GM21515 (cell line): ENCODE data around the gene ZGPAT.

Source experiments
- ATAC-seq: cut with Tn5 transposase; IDR thresholded peaks from one replicate; pipeline ENCODE4 v1.9.1; 2021; ENCODE audit not compliant: unreplicated experiment

The ZGPAT gene

DNA sequence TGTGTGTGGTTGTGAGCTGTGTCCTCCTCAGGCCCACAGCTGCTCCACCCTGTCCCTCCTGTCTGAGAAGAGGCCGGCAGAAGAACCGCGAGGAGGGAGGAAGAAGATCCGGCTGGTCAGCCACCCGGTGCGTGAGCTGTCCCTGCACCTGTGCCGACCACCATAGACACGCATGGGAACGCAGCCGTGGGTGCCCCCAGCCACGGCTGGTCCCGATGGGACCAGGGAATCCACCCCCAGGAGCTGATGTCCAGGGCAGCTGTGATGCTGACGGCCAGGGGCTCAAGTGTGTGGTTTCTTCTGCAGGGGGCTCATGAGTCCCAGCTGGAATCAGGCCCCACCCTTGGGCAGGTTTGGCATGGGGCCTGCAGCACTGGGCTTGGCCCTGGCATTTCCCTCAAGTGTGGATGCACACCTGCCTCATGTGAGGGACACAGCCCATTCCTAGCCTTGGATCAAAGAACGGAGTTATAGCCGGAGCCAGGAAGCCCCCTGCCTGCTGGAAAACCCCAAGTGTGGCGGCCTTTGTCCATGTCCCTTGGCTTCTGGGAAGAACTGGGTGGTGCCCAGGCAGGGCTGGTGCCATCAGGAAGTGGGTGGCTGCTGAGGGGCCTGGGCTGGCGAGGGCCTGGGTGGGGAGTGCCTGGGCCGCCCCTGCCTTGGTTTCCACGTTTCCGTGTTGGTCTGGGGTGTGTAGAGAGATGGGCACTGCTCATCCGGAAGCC is 16.0 kb upstream of the ZGPAT start:
- ATAC-seq = no peak

DNA sequence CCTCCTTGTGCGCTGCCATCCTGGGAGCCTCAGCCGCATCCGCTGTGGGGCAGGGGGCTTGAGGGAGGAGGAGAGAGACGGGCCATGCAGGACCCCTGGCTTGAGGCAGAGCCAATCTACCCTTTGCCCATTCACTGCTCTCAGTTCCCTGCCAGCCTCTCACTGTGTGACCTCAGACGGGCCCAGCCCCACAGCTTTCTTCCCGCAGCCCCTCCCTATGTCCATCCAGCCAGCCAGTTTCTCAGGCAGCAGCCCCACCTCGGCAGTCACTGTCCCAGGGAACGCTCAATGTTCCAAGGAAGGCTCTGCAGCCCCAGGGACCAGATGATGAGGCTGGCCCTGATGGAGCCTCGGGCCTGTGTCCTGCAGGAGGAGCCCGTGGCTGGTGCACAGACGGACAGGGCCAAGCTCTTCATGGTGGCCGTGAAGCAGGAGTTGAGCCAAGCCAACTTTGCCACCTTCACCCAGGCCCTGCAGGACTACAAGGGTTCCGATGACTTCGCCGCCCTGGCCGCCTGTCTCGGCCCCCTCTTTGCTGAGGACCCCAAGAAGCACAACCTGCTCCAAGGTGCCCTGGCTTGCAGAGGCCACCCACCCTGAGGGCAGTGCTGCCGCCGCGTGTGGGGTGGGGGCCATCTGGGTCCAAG is 15.3 kb upstream of the ZGPAT start:
- no peak for ATAC-seq

DNA sequence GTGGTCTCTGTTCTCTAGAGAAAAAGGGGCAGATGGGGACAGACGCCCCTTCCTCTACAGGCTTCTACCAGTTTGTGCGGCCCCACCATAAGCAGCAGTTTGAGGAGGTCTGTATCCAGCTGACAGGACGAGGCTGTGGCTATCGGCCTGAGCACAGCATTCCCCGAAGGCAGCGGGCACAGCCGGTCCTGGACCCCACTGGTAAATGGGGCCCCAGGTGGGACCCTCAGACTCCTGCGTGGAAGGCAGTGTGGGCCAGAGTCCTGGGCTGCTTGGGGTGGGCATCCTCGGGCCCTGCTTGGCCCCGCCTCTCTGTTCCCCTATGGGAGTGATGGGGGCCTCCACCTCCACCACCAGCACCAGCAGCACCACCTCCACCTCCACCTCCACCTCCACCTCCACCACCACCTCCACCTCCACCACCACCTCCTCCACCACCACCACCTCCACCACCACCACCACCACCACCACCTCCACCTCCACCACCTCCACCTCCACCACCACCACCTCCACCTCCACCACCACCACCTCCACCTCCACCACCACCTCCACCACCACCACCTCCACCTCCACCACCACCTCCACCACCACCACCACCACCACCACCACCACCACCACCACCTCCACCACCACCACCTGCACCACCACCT is 14.6 kb upstream of the ZGPAT start:
- no peak for ATAC-seq

DNA sequence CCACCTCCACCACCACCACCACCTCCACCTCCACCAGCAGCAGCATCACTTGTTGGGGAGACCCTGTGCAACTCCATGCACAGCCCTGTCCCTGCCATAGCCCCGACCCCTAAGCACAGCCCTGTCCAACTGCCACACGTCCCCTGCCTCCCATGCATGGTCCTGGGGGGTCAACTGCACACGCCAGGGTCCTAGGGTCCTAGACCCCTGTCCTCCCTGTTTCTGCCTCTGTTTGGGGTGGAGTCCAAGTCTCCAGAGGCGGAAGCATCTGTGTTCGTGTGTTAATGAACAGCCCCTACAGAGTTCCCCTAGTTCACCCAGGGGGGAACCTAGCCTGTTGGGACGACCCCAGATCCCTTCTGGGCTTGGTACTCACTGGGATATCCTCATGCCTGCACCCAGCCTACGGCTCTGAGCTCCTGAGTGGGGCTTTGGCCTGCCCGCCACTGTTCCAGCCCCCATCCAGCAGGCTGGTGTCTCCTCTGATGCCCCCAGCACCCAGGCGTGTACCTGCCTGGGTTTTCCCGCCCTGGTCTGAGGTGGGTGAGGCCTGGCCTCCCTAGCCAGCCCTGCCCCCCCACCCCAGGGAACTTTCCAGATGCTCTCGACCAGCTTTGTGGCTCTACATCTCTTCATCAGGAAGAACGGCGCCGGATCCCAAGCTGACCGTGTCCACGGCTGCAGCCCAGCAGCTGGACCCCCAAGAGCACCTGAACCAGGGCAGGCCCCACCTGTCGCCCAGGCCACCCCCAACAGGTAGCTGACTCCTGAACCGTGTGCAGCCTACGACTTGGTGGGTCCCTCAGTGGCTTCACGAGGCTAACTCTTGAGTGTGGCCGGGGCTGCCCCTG is 13.9 kb upstream of the ZGPAT start:
- ATAC-seq = no peak

DNA sequence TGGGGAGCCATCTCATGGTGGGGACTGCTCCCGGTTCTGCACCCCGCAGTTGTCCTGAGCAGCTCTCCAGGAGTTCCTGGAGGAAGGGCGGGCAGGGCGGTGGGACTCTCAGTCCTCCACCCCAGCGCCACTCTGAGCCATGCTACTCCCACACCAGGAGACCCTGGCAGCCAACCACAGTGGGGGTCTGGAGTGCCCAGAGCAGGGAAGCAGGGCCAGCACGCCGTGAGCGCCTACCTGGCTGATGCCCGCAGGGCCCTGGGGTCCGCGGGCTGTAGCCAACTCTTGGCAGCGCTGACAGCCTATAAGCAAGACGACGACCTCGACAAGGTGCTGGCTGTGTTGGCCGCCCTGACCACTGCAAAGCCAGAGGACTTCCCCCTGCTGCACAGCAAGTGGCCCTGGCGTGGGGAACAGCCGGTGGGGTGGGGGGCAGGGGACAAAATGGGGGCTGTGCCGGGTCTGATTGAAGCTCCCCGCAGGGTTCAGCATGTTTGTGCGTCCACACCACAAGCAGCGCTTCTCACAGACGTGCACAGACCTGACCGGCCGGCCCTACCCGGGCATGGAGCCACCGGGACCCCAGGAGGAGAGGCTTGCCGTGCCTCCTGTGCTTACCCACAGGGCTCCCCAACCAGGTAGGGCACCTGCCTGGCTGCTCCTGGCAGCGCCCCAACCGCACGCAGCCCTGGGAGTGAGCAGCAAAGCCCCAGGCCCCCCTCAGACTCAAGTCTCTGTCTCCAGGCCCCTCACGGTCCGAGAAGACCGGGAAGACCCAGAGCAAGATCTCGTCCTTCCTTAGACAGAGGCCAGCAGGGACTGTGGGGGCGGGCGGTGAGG is 13.0 kb upstream of the ZGPAT start:
- ATAC-seq = no peak

DNA sequence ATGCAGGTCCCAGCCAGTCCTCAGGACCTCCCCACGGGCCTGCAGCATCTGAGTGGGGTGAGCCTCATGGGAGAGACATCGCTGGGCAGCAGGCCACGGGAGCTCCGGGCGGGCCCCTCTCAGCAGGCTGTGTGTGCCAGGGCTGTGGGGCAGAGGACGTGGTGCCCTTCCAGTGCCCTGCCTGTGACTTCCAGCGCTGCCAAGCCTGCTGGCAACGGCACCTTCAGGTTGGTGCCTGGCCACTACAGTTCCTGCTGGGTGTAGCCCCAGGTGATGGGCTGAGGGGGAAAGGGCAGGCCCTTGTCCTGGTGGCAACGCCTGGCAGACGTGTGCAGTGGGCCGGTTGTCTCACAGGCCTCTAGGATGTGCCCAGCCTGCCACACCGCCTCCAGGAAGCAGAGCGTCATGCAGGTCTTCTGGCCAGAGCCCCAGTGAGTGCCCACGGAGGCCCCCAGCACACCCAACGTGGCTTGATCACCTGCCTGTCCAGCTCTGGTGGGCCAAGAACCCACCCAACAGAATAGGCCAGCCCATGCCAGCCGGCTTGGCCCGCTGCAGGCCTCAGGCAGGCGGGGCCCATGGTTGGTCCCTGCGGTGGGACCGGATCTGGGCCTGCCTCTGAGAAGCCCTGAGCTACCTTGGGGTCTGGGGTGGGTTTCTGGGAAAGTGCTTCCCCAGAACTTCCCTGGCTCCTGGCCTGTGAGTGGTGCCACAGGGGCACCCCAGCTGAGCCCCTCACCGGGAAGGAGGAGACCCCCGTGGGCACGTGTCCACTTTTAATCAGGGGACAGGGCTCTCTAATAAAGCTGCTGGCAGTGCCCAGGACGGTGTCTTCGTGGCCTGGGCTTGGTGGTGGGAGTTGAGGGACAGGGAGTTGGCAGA is 12.2 kb upstream of the ZGPAT start:
- ATAC-seq = no peak

DNA sequence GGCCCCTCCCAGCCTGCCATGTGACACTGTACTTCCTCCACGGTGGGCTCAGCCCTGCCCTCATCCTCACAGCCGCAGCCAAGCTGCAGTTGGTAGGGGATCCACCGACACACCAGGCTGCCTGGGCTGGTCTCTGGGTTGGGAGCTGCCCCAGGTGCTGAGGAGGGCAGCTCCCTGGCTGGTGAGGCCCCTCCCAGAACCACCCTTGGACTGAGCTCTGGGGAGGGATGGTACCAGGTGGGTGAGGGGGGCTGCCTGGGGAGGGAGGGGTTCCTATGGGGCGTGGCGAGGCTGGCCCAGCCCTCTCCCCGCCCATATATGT is 11.6 kb upstream of the ZGPAT start:
- ATAC-seq = no peak

DNA sequence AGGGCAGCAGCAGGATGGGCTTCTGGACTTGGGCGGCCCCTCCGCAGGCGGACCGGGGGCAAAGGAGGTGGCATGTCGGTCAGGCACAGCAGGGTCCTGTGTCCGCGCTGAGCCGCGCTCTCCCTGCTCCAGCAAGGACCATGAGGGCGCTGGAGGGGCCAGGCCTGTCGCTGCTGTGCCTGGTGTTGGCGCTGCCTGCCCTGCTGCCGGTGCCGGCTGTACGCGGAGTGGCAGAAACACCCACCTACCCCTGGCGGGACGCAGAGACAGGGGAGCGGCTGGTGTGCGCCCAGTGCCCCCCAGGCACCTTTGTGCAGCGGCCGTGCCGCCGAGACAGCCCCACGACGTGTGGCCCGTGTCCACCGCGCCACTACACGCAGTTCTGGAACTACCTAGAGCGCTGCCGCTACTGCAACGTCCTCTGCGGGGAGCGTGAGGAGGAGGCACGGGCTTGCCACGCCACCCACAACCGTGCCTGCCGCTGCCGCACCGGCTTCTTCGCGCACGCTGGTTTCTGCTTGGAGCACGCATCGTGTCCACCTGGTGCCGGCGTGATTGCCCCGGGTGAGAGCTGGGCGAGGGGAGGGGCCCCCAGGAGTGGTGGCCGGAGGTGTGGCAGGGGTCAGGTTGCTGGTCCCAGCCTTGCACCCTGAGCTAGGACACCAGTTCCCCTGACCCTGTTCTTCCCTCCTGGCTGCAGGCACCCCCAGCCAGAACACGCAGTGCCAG is 11.0 kb upstream of the ZGPAT start, which contains the start of gene TNFRSF6B:
TSS of gene TNFRSF6B (plus strand) at position 25 of the 729 bp plus-strand sequence. CDS start at position 141, 116 bp downstream.
- ATAC-seq = no peak

DNA sequence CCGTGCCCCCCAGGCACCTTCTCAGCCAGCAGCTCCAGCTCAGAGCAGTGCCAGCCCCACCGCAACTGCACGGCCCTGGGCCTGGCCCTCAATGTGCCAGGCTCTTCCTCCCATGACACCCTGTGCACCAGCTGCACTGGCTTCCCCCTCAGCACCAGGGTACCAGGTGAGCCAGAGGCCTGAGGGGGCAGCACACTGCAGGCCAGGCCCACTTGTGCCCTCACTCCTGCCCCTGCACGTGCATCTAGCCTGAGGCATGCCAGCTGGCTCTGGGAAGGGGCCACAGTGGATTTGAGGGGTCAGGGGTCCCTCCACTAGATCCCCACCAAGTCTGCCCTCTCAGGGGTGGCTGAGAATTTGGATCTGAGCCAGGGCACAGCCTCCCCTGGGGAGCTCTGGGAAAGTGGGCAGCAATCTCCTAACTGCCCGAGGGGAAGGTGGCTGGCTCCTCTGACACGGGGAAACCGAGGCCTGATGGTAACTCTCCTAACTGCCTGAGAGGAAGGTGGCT is 10.4 kb upstream of the ZGPAT start:
- ATAC-seq = no peak

DNA sequence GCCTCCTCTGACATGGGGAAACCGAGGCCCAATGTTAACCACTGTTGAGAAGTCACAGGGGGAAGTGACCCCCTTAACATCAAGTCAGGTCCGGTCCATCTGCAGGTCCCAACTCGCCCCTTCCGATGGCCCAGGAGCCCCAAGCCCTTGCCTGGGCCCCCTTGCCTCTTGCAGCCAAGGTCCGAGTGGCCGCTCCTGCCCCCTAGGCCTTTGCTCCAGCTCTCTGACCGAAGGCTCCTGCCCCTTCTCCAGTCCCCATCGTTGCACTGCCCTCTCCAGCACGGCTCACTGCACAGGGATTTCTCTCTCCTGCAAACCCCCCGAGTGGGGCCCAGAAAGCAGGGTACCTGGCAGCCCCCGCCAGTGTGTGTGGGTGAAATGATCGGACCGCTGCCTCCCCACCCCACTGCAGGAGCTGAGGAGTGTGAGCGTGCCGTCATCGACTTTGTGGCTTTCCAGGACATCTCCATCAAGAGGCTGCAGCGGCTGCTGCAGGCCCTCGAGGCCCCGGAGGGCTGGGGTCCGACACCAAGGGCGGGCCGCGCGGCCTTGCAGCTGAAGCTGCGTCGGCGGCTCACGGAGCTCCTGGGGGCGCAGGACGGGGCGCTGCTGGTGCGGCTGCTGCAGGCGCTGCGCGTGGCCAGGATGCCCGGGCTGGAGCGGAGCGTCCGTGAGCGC is 9.8 kb upstream of the ZGPAT start:
- ATAC-seq = no peak

DNA sequence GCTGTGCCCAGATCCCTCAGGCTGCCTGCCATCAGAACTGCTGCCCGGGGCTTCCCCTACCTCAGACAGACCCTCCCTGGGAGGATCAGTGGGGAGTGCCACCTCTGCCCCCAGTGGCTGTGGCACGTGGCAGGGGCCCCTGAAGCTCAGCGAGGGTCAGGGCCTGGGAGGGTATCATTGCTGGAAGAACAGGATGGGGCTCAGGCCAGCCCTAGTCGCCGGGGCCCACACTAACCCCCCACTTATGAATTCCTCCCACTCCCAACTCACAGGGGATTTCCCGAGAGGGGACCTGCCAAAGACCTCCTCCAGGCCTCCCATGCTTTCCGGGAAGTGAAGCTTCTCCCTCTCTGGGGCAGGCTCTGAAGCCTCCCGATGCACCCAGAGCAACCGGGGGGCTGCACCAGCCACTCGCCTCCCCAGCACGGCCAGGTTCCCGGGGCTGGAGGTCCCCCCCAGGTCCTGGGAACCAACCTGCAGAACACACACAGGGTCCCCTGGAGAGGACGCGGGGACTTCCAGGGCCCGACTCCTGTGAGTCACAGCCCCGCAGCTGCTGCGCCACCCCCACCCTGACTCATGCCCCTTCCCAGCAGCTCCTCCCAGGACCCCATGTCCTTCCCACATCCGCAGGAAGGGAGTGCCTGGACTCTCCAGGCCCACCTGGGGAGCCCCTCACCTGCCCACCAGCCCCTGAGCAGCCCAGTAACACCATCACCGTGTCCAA is 8.9 kb upstream of the ZGPAT start:
- no peak for ATAC-seq

DNA sequence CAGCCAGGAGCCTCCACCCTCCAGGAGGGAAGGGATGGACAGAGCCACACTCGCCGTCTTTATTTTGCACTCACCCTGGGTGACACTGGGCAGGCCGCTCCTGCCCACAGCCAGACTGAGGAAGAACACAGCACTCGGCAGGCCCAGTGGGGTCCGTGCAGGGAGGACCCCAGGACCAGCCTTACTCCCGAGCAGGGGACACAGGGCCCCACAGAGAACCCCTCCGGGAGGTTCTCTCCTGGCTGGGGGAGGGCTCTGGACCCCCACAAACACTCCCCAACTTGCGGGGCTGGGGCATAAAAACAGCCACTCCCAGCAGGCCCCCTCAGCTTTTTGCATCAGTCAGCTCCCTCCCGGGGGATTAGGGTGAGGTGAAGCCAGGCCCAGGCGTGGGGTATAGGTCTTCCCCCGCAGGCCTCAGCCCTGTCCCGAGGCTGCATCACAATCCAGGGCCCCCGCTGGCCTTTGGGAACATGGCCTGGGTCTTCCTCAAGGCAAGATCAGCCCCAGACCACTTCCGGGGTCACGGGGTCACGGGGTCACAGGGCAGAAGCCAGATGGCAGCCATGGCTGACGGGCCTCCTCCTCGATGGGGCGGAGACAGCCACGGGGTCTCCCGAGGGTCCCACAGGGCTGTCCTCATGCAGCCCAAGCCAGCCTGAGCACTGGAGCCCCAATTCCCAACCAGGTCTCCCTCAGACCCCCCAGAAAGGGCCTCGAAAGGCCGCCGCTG is 8.2 kb upstream of the ZGPAT start:
- ATAC-seq = no peak

DNA sequence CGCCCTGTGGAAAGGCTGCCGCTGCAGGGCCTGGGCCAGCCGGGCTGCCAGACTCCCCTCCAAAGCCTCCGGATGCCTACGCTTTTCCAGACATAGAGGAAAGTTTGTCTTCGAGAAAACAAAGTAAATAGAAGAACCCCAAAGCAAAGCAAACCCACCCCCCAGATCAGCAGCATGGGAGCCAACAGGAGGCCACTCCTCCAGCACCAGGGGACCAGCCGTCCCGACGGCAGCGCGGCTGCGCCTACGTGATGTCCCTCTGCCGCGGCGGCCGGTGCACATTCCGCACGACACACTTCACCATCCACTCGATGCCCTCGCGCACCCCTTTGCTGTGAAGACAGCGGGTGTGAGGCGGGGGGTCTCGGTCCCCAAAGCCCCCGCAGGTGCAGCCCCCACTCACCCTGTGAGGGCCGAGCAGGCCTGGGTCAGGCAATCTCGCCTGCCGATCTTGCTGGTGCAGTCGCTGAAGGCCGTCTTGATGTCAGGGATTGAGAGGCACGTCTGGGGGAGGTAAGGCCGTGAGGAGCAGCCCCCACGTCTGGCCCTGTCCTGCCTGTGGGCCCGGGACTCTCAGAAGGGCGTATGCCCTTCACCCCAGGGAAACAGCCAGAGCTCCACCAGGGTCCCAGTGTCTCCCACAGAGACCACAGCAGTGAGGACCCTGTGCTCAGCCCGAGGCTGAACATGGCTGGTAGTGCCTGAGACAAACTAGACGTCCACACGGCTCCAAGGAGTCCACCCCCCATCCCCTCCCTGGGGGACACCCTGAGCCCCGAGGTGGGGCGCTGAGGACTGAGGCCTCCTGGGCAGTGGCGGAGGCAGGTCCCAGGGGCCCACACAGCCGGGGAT is 7.4 kb upstream of the ZGPAT start:
- ATAC-seq = no peak

DNA sequence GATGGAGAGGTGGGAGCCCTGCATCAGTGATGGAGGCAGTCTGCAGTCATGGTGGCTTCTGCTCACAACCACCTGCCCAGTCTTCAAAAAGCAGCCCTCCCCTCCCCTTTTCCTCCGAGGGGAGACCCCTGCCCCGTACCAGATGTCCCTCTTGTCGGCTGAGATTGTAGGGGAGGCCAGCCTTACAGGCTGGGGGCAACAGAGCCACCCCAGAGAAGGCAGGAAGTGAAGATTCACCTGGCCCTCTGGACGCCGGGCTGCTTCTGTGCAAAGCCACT is 6.8 kb upstream of the ZGPAT start:
- no peak for ATAC-seq

DNA sequence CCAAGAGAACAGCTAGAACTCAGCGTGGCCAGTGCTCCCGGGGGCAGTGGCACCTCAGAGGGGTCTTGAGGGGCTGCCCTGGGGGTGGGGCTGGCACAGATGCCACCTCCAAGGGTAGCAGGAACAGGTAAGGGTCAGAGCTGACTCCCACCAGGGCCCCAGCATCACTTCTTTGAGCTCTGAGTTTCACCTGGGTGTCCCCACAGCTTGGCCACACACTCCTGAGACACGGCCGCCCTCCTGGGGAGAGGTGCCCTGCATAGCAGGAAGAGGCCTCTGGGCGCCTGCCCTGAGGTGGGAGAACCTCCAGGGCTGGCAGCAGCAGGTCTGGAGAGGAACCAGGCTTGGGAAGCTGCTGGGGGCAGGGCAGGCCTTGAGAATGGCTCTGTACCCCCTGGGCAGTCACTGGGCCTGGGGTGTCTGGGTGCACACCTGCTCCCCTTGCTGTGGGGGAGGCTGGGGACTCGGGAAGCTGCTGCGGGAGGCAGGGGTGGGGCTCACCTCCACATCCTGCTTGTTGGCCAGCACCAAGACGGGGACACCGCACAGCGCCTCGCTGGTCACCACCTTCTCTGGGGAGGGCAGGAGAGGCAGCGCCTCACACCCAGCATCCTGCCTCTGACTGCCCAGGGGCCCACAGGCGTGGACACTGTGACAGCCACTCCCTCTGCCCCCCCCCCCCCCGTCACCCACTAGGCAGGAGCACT is 6.4 kb upstream of the ZGPAT start:
- ATAC-seq = no peak
